Endodermal cell (in vitro differentiated cells): Measurements from ENCODE around the gene E2F6. TPM values are rescaled to one million over a fixed set of nuclear protein-coding genes. Genes with fewer than 3 reads are reported as not detected.
A peak's percentile ranks its signal among the peaks of the same experiment; 100 is the strongest.

Experiments used
- DNase-seq: peaks from one replicate; pipeline ENCODE4 v3.0.0-alpha.2; 2017
- H3K27ac ChIP-seq: 2 replicates; pipeline ENCODE4 v1.5.1; 2013; ENCODE audit warnings: mild to moderate bottlenecking, low read depth, low read length, moderate library complexity
- H3K27me3 ChIP-seq: 2 replicates; pipeline ENCODE4 v1.6.1; 2013; ENCODE audit warnings: mild to moderate bottlenecking, low read length, moderate library complexity; ENCODE audit not compliant: insufficient read depth, control insufficient read depth, poor library complexity, severe bottlenecking
- H3K36me3 ChIP-seq: 2 replicates; pipeline ENCODE4 v1.7.0; 2013; ENCODE audit warnings: mild to moderate bottlenecking, low read length, moderate library complexity; ENCODE audit not compliant: control insufficient read depth, insufficient read depth
- H3K4me1 ChIP-seq: one replicate; pipeline ENCODE4 v1.7.0; 2013; ENCODE audit warnings: low read length; ENCODE audit not compliant: control insufficient read depth, insufficient read depth
- H3K4me3 ChIP-seq: 2 replicates; pipeline ENCODE4 v1.5.1; 2013; ENCODE audit warnings: mild to moderate bottlenecking, low read length, moderate library complexity
- H3K9ac ChIP-seq: 2 replicates; pipeline ENCODE4 v1.6.1; 2013; ENCODE audit warnings: mild to moderate bottlenecking, low read length, moderate library complexity; ENCODE audit not compliant: poor library complexity, severe bottlenecking; ENCODE audit errors: extremely low read depth
- H3K9me3 ChIP-seq: 2 replicates; pipeline ENCODE4 v1.6.1; 2013; ENCODE audit warnings: mild to moderate bottlenecking, low read length, moderate library complexity; ENCODE audit not compliant: control insufficient read depth
- H3K27ac Mint-ChIP-seq: 2 replicates; pipeline ENCODE4 v1.8.0; 2020; ENCODE audit warnings: mixed read lengths
- H3K27me3 Mint-ChIP-seq: 2 replicates; pipeline ENCODE4 v1.8.0; 2021; ENCODE audit warnings: mild to moderate bottlenecking, mixed read lengths; ENCODE audit not compliant: insufficient read depth
- H3K36me3 Mint-ChIP-seq: 2 replicates; pipeline ENCODE4 v1.8.0; 2020; ENCODE audit warnings: low read depth, mixed read lengths
- H3K4me1 Mint-ChIP-seq: 2 replicates; pipeline ENCODE4 v1.8.0; 2020; ENCODE audit warnings: mixed read lengths
- H3K4me3 Mint-ChIP-seq: 2 replicates; pipeline ENCODE4 v1.8.0; 2020; ENCODE audit warnings: mild to moderate bottlenecking, moderate library complexity, mixed read lengths
- H3K9me3 Mint-ChIP-seq: 2 replicates; pipeline ENCODE4 v1.8.0; 2020; ENCODE audit warnings: mild to moderate bottlenecking, mixed read lengths
- WGBS, 2 experiments: methylation state at CpG; one replicate each; pipeline versions ENCODE4 v1.1.5 to v1.1.7; 2013; ENCODE audit warnings: missing lambda C conversion rate in 2 of 2, mixed read lengths in 1 of 2; ENCODE audit not compliant: insufficient coverage in 1 of 2, insufficient read length in 1 of 2; 5-methylcytosine and 5-hydroxymethylcytosine counted together
- total RNA-seq, 2 donors: library from RNA; stranded (reverse); fragmentation: NEBNext Ultra II Directional in 1 of 2; extraction: Animal tissue kit (Norgen Biotek cat#: 25700) in 1 of 2; gene quantifications; 2 replicates in 1 of 2; 3 replicates in 1 of 2; pipeline ENCODE4 v1.2.1, GENCODE V29; 2021
- TF ChIP-seq, protein P1 (sequence below): fragments of 200-600 bp; sonication (generic); conservative IDR thresholded peaks from 2 replicates; pipeline ENCODE4 v1.5.0; 2021; ENCODE audit warnings: antibody characterized with exemption, mild to moderate bottlenecking

Gene E2F6
- total RNA-seq, 2 donors from 2014 or later, result 24.9 to 30.3 TPM

DNA sequence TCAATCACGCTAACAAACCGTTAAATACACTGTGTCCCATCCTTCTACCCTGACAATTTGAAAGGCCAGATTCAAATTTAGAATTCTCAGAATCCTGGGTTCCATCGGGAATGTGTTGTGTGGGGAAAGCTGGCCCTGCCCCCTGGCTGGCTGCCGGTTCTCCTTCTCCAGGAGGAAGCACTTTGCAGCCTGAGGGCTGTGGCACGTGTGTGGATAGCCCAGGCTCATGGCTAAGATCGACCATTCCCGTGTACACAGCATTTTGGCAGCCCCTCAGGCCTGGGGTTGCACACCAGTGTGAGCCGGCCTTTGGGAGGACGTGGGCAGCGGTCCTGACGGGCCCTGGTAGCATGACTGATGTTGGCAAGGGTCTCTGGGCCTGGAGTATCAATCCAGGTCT, 70.6 kb downstream of the E2F6 start:
- no peaks in the 10 kb centered on the region for H3K9me3 ChIP-seq
- H3K27ac ChIP-seq, result no peak overlapping the region
- no peaks in the 10 kb centered on the region for H3K4me1 ChIP-seq
- no peaks in the 10 kb centered on the region for H3K36me3 ChIP-seq
- Mint-ChIP-seq H3K4me3 (no peak overlapping the region), H3K27me3 (peaks cover 3% of the 10 kb centered on the region), H3K4me1 (peaks cover 13% of the 10 kb centered on the region), H3K27ac (no peak overlapping the region), H3K9me3 (no peaks in the 10 kb centered on the region), H3K36me3 (no peaks in the 10 kb centered on the region)
- H3K9ac ChIP-seq, result no peak overlapping the region
- WGBS, 2 experiments, result 75 to 81% methylated on average over 8 to 10 of the region's 11 CpGs
- TF ChIP-seq, protein P1, sequence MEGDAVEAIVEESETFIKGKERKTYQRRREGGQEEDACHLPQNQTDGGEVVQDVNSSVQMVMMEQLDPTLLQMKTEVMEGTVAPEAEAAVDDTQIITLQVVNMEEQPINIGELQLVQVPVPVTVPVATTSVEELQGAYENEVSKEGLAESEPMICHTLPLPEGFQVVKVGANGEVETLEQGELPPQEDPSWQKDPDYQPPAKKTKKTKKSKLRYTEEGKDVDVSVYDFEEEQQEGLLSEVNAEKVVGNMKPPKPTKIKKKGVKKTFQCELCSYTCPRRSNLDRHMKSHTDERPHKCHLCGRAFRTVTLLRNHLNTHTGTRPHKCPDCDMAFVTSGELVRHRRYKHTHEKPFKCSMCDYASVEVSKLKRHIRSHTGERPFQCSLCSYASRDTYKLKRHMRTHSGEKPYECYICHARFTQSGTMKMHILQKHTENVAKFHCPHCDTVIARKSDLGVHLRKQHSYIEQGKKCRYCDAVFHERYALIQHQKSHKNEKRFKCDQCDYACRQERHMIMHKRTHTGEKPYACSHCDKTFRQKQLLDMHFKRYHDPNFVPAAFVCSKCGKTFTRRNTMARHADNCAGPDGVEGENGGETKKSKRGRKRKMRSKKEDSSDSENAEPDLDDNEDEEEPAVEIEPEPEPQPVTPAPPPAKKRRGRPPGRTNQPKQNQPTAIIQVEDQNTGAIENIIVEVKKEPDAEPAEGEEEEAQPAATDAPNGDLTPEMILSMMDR, result no peak
- no peaks in the 10 kb centered on the region for H3K27me3 ChIP-seq
- no peak overlapping the region for H3K4me3 ChIP-seq
- peak; percentile 47 for DNase-seq

Other genes starting within 250 kb of the E2F6 start
- gene ROCK2, start 121.5 kb downstream of the E2F6 start, total RNA-seq, result 10 to 100 TPM; 27.2 to 32.6 TPM
- gene GREB1, start 67.9 kb upstream of the E2F6 start, total RNA-seq, result 100 to 1,000 TPM in 1 of 2 donors, 10 to 100 TPM in 1; 86.4 to 106 TPM
- gene NTSR2, start 204.0 kb upstream of the E2F6 start, total RNA-seq, result not detected